ENCODE data around the gene TERT. TPM values are rescaled to one million over a fixed set of nuclear protein-coding genes. Genes with fewer than 3 reads are reported as not detected.
"Not testable (repeated sequence)": the region's sequence is repeated elsewhere in the genome, so short reads cannot be mapped to it uniquely, and the experiment has no call there.

The TERT gene
- total RNA-seq, 2 experiments from 2014 or later, result 156 to 198 TPM

- no TSS peak for BruUV-seq (replicated peaks)
- Histone ChIP-seq H3K9me2 (ENCODE audit: insufficient read depth, low read length) (no peaks in the 10 kb centered on the region), H3K36me3 (ENCODE audit: insufficient read depth, low read length) (peaks cover 55% of the 10 kb centered on the region), H3K4me1 (ENCODE audit: insufficient read depth, low read length, poor library complexity, severe bottlenecking) (peaks cover 60% of the 10 kb centered on the region), H3K9me3 (ENCODE audit: low read length) (no peaks in the 10 kb centered on the region), H2AFZ (ENCODE audit: low read length) (no peak overlapping the region), H3K4me2 (ENCODE audit: low read length) (peak overlapping the region; percentile 87), H4K20me1 (ENCODE audit: insufficient read depth, low read length) (peaks cover 7% of the 10 kb centered on the region; the same call in 1 of the 2 replicates), H3K27ac (ENCODE audit: low read depth, low read length, poor library complexity, severe bottlenecking) (peak overlapping the region; percentile 87), H3K4me3 (ENCODE audit: low read depth, low read length, poor library complexity, severe bottlenecking) (peak overlapping the region; percentile 79), H3K79me2 (ENCODE audit: insufficient read depth, low read depth, low read length) (peaks cover 70% of the 10 kb centered on the region)
- peak; percentile 40 for DNase-seq (ENCODE audit: low spot score)
- intact Hi-C loops (cut with micrococcal nuclease; ENCODE audit: unreplicated experiment), result no loop called here
- TF ChIP-seq EZH2phosphoT487 (IDR thresholded peaks at IDR 0.05; ENCODE audit: borderline replicate concordance, low read depth, low read length) (no peak), CTCF (conservative IDR thresholded peaks at IDR 0.05; ENCODE audit: low read length) (no peak)
- ChIA-PET POLR2A (interaction anchor here (0.7 to 7.0 kb wide), 3 partner anchors 18 to 25 kb away, joined by 3 to 60 read pairs (median 6); no protein-coding TSS in a partner anchor), CTCF (ENCODE audit: unreplicated experiment) (interaction anchor here (0.6 kb wide), 2 partner anchors 20 to 30 kb away, joined by 3 to 4 read pairs; no protein-coding TSS in a partner anchor)
Measured at GRCh38 chr5:1292846-1293415, 1.9 kb downstream of the TERT start.

GRCh38 chr5:1292139-1292538, 2.7 kb downstream of the TERT start:
- Histone ChIP-seq H2AFZ (ENCODE audit: low read length) (no peak overlapping the region), H3K79me2 (ENCODE audit: insufficient read depth, low read depth, low read length) (peaks cover 78% of the 10 kb centered on the region), H3K9me3 (ENCODE audit: low read length) (no peaks in the 10 kb centered on the region), H3K36me3 (ENCODE audit: insufficient read depth, low read length) (peaks cover 63% of the 10 kb centered on the region), H3K9me2 (ENCODE audit: insufficient read depth, low read length) (no peaks in the 10 kb centered on the region), H3K27ac (ENCODE audit: low read depth, low read length, poor library complexity, severe bottlenecking) (peak overlapping the region; percentile 87), H4K20me1 (ENCODE audit: insufficient read depth, low read length) (peaks cover 7% of the 10 kb centered on the region; the same call in 1 of the 2 replicates), H3K4me1 (ENCODE audit: insufficient read depth, low read length, poor library complexity, severe bottlenecking) (peaks cover 53% of the 10 kb centered on the region), H3K4me3 (ENCODE audit: low read depth, low read length, poor library complexity, severe bottlenecking) (peak overlapping the region; percentile 79), H3K4me2 (ENCODE audit: low read length) (peak overlapping the region; percentile 87)
- no peak for DNase-seq (ENCODE audit: low spot score)
- ChIA-PET POLR2A (interaction anchor here (1.8 to 7.0 kb wide), 2 partner anchors 22 to 26 kb away, joined by 6 to 60 read pairs; no protein-coding TSS in a partner anchor), CTCF (ENCODE audit: unreplicated experiment) (no interaction called here)
- intact Hi-C loops (cut with micrococcal nuclease; ENCODE audit: unreplicated experiment), result no loop called here
- TF ChIP-seq EZH2phosphoT487 (IDR thresholded peaks at IDR 0.05; ENCODE audit: borderline replicate concordance, low read depth, low read length), result no peak
- TF ChIP-seq CTCF (conservative IDR thresholded peaks at IDR 0.05; ENCODE audit: low read length), result peak; percentile 42; the same call in 1 of the 2 replicates
- BruUV-seq (replicated peaks), result TSS peak; percentile 58

GRCh38 chr5:1291611-1292080, 3.2 kb downstream of the TERT start:
- Histone ChIP-seq H2AFZ (ENCODE audit: low read length) (no peak overlapping the region), H3K36me3 (ENCODE audit: insufficient read depth, low read length) (peaks cover 68% of the 10 kb centered on the region), H3K4me3 (ENCODE audit: low read depth, low read length, poor library complexity, severe bottlenecking) (peak overlapping the region; percentile 79), H3K27ac (ENCODE audit: low read depth, low read length, poor library complexity, severe bottlenecking) (peak overlapping the region; percentile 87), H3K9me2 (ENCODE audit: insufficient read depth, low read length) (no peaks in the 10 kb centered on the region), H3K9me3 (ENCODE audit: low read length) (no peaks in the 10 kb centered on the region), H3K79me2 (ENCODE audit: insufficient read depth, low read depth, low read length) (peaks cover 81% of the 10 kb centered on the region), H3K4me2 (ENCODE audit: low read length) (peak overlapping the region; percentile 87), H3K4me1 (ENCODE audit: insufficient read depth, low read length, poor library complexity, severe bottlenecking) (peaks cover 48% of the 10 kb centered on the region), H4K20me1 (ENCODE audit: insufficient read depth, low read length) (peaks cover 11% of the 10 kb centered on the region)
- ChIA-PET POLR2A (interaction anchor here (1.8 to 7.0 kb wide), 2 partner anchors 22 to 26 kb away, joined by 6 to 60 read pairs; no protein-coding TSS in a partner anchor), CTCF (ENCODE audit: unreplicated experiment) (no interaction called here)
- intact Hi-C loops (cut with micrococcal nuclease; ENCODE audit: unreplicated experiment), result no loop called here
- BruUV-seq (replicated peaks), result no TSS peak
- peak; percentile 69 for DNase-seq (ENCODE audit: low spot score)
- TF ChIP-seq CTCF (conservative IDR thresholded peaks at IDR 0.05; ENCODE audit: low read length), result no peak
- TF ChIP-seq EZH2phosphoT487 (IDR thresholded peaks at IDR 0.05; ENCODE audit: borderline replicate concordance, low read depth, low read length), result no peak

DNA sequence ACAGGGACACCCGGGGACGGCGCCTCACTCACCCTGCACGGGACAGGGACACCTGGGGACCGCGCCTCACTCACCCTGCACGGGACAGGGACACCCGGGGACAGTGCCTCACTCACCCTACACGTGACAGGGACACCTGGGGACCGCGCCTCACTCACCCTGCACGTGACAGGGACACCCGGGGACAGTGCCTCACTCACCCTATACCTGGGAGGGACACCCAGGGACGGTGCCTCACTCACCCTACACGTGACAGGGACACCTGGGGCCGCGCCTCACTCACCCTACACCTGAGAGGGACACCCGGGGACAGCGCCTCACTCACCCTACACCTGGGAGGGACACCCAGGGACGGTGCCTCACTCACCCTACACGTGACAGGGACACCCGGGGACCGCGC, 3.9 kb downstream of the TERT start:
- H2AFZ ChIP-seq (ENCODE audit: low read length); BruUV-seq (replicated peaks); POLR2A ChIA-PET; H3K9me3 ChIP-seq (ENCODE audit: low read length); H3K27ac ChIP-seq (ENCODE audit: low read depth, low read length, poor library complexity, severe bottlenecking); intact Hi-C loops (cut with micrococcal nuclease; ENCODE audit: unreplicated experiment); CTCF ChIA-PET (ENCODE audit: unreplicated experiment); H3K4me2 ChIP-seq (ENCODE audit: low read length); DNase-seq (ENCODE audit: low spot score); H3K4me3 ChIP-seq (ENCODE audit: low read depth, low read length, poor library complexity, severe bottlenecking); H3K9me2 ChIP-seq (ENCODE audit: insufficient read depth, low read length): not testable (repeated sequence)
- H3K4me1 ChIP-seq (ENCODE audit: insufficient read depth, low read length, poor library complexity, severe bottlenecking), result peaks cover 41% of the 10 kb centered on the region
- H3K36me3 ChIP-seq (ENCODE audit: insufficient read depth, low read length), result peaks cover 68% of the 10 kb centered on the region
- H4K20me1 ChIP-seq (ENCODE audit: insufficient read depth, low read length), result peaks cover 15% of the 10 kb centered on the region
- peaks cover 81% of the 10 kb centered on the region for H3K79me2 ChIP-seq (ENCODE audit: insufficient read depth, low read depth, low read length)
